ENCODE data around the gene INTS12.

INTS12 gene

GRCh38 chr4:105683038-105683437 is 25.5 kb downstream of the INTS12 start:
- DNase-seq: no peak

GRCh38 chr4:105679186-105679585 is 29.3 kb downstream of the INTS12 start:
- DNase-seq: no peak

- DNase-seq: no peak
Observed at GRCh38 chr4:105677709-105678108, 30.8 kb downstream of the INTS12 start.

- no peak for DNase-seq
Observed at GRCh38 chr4:105674011-105674410, 34.5 kb downstream of the INTS12 start.

GRCh38 chr4:105671301-105671700 is 37.2 kb downstream of the INTS12 start:
- DNase-seq: no peak

- DNase-seq: no peak
Observed at GRCh38 chr4:105670684-105671083, 37.8 kb downstream of the INTS12 start.

GRCh38 chr4:105666693-105667092 is 41.8 kb downstream of the INTS12 start:
- DNase-seq: no peak

- no peak for DNase-seq
Observed at GRCh38 chr4:105662935-105663675, 45.4 kb downstream of the INTS12 start.

- DNase-seq: no peak
Observed at GRCh38 chr4:105661028-105661427, 47.5 kb downstream of the INTS12 start.

- no peak for DNase-seq
Observed at GRCh38 chr4:105659190-105659589, 49.3 kb downstream of the INTS12 start.

GRCh38 chr4:105657117-105657765 is 51.2 kb downstream of the INTS12 start:
- no peak for DNase-seq

GRCh38 chr4:105652286-105652888 is 56.1 kb downstream of the INTS12 start:
- no peak for DNase-seq

GRCh38 chr4:105651884-105652283 is 56.6 kb downstream of the INTS12 start:
- DNase-seq: no peak

- DNase-seq: no peak
Observed at GRCh38 chr4:105650190-105650589, 58.3 kb downstream of the INTS12 start.

GRCh38 chr4:105645440-105645839 is 63.0 kb downstream of the INTS12 start:
- no peak for DNase-seq

- DNase-seq: no peak
Observed at GRCh38 chr4:105644257-105644656, 64.2 kb downstream of the INTS12 start.

- no peak for DNase-seq
Observed at GRCh38 chr4:105641845-105642244, 66.6 kb downstream of the INTS12 start.

- DNase-seq: no peak
Observed at GRCh38 chr4:105637408-105638176, 70.9 kb downstream of the INTS12 start.

- DNase-seq: no peak
Observed at GRCh38 chr4:105634402-105635080, 73.9 kb downstream of the INTS12 start.

GRCh38 chr4:105633241-105633640 is 75.2 kb downstream of the INTS12 start:
- no peak for DNase-seq
